ENCODE measurements around the gene ZNF235. TPM values are rescaled to one million over a fixed set of nuclear protein-coding genes. Genes with fewer than 3 reads are reported as not detected.

The ZNF235 gene
- total RNA-seq, 2 donors from 2014 or later = 3.0 to 4.5 TPM

DNA sequence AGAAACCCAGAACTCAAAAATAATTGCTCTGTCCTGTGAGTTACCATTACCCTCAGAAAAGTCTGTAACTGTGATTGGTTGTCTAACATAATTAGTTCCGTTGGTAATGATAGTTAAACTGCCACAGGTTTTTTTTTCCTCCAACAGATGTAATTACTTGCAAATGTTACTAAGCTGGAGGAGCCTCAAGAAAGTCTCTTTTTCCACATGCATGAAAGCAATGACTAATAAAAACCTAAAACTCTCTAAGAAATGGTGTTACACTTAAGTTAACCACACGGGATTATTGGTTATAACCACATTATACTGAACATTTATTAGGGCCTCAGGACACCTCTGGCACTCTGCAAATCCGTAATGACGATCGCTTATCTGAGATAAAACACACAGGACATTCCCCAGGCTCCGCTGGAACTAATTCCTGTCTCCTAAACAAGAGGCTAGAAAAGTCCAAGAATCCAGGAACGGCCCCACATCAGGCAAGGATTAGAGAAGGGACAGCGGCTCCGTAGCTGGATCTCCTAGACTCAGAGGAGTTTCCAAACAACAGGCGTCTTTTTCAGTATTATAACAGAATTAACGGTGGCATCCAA, 753 bp downstream of the ZNF235 start:
- peaks cover 17% of the 10 kb centered on the region for H3K36me3 ChIP-seq
- H3K9me3 ChIP-seq = no peaks in the 10 kb centered on the region
- peak; percentile 58 for DNase-seq (ENCODE audit: low spot score)
- H3K4me3 ChIP-seq = peak overlapping the region; percentile 56 to 77
- peak overlapping the region; percentile 66 to 83 for H3K27ac ChIP-seq
- H3K27me3 ChIP-seq = no peaks in the 10 kb centered on the region
- peaks cover 0 to 11% of the 10 kb centered on the region in 2 donors for H3K4me1 ChIP-seq
- TF ChIP-seq, protein P1, sequence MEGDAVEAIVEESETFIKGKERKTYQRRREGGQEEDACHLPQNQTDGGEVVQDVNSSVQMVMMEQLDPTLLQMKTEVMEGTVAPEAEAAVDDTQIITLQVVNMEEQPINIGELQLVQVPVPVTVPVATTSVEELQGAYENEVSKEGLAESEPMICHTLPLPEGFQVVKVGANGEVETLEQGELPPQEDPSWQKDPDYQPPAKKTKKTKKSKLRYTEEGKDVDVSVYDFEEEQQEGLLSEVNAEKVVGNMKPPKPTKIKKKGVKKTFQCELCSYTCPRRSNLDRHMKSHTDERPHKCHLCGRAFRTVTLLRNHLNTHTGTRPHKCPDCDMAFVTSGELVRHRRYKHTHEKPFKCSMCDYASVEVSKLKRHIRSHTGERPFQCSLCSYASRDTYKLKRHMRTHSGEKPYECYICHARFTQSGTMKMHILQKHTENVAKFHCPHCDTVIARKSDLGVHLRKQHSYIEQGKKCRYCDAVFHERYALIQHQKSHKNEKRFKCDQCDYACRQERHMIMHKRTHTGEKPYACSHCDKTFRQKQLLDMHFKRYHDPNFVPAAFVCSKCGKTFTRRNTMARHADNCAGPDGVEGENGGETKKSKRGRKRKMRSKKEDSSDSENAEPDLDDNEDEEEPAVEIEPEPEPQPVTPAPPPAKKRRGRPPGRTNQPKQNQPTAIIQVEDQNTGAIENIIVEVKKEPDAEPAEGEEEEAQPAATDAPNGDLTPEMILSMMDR (IDR thresholded peaks at IDR 0.05) = no peak

DNA sequence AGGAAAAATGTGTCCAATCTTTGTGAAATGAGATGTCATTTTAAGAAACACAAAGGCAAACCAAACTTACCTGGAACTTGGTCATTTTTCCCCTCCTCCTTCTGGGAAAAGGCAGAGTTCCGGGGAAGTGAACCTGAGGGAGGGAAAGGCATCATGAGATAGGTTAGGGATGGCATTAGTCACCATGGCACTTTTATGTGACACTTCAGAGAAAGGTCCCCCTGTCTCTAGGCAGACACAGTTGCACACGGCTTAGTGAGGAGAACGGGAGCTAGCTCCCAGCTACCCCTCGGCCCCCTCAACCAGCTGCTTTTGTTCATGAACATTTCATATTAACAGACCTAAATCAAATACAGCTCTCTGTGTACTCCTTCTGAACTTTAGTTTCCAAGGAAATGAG, 1.5 kb downstream of the ZNF235 start:
- peaks cover 24% of the 10 kb centered on the region for H3K36me3 ChIP-seq
- TF ChIP-seq, protein P1 (IDR thresholded peaks at IDR 0.05) = no peak
- peaks cover 0 to 11% of the 10 kb centered on the region in 2 donors for H3K4me1 ChIP-seq
- no peaks in the 10 kb centered on the region for H3K9me3 ChIP-seq
- no peak for DNase-seq (ENCODE audit: low spot score)
- no peaks in the 10 kb centered on the region for H3K27me3 ChIP-seq
- H3K4me3 ChIP-seq = no peak overlapping the region
- no peak overlapping the region for H3K27ac ChIP-seq

DNA sequence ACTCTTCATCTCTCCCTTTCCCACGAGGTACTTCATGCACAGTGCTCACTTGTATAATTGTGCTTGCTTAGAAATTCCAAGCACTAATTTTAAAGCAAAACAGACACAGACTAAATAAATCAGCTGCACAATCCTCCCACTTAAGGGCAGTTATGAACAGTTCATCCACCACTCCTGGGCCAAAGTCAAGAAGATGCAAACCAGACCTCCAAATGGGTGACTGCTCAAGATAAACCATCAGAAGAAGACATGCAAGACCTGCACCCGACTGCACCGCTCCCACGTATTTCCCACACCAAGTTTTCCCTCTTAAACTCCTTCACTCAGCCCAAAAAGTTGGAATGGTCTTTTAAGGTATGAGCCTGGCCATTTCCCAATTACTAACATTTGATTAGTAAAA, 19.9 kb downstream of the ZNF235 start:
- Histone ChIP-seq H3K27me3 (no peaks in the 10 kb centered on the region), H3K4me3 (no peak overlapping the region), H3K27ac (no peak overlapping the region), H3K36me3 (peaks cover 33% of the 10 kb centered on the region), H3K9me3 (peaks cover 0 to 47% of the 10 kb centered on the region in 2 donors), H3K4me1 (no peaks in the 10 kb centered on the region)
- DNase-seq (ENCODE audit: low spot score) = no peak
- TF ChIP-seq, protein P1 (IDR thresholded peaks at IDR 0.05) = no peak

DNA sequence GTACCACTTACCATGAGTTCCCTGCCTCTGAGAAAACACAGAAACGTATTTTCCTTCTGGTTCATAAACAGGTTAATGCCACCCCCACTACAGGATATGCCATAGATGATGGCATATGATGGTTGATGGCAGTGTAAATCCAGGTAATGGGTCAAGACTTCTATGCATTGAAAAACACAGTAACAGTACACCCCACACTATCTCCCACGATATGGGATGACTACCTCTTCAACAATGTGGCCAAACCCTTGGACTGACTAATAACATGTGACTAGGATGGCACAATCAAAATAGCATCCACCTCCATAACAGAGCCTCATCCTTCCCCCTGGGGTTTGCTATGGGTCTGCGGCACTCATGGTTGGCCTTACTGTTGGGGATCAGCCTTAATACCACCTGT, 22.0 kb downstream of the ZNF235 start:
- DNase-seq (ENCODE audit: low spot score) = no peak
- Histone ChIP-seq H3K27me3 (no peaks in the 10 kb centered on the region), H3K27ac (no peak overlapping the region), H3K9me3 (peaks cover 0 to 39% of the 10 kb centered on the region in 2 donors), H3K36me3 (peaks cover 12% of the 10 kb centered on the region), H3K4me3 (no peak overlapping the region), H3K4me1 (no peaks in the 10 kb centered on the region)
- TF ChIP-seq, protein P1 (IDR thresholded peaks at IDR 0.05) = no peak

DNA sequence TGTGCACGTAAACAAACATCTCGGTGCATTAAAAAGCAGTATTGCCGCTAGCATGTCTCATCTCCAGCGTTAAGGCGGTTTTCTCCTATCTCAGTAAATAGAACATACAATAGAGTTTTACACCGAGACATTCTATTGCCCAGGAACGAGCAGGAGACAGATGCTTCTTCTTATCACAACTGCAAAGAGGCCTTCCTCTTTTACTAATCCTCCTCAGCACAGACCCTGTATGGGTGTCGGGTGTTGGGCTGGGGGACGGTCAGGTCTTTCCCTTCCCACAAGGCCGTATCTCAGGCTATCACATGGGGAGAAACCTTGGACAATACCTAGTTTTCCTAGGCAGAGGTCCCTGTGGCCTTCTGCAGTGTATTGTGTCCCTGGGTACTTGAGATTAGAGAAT, 23.9 kb downstream of the ZNF235 start:
- Histone ChIP-seq H3K9me3 (peaks cover 0 to 39% of the 10 kb centered on the region in 2 donors), H3K27me3 (no peaks in the 10 kb centered on the region), H3K4me3 (no peak overlapping the region), H3K4me1 (no peaks in the 10 kb centered on the region), H3K36me3 (no peaks in the 10 kb centered on the region), H3K27ac (no peak overlapping the region)
- no peak for DNase-seq (ENCODE audit: low spot score)
- TF ChIP-seq, protein P1 (IDR thresholded peaks at IDR 0.05) = no peak

DNA sequence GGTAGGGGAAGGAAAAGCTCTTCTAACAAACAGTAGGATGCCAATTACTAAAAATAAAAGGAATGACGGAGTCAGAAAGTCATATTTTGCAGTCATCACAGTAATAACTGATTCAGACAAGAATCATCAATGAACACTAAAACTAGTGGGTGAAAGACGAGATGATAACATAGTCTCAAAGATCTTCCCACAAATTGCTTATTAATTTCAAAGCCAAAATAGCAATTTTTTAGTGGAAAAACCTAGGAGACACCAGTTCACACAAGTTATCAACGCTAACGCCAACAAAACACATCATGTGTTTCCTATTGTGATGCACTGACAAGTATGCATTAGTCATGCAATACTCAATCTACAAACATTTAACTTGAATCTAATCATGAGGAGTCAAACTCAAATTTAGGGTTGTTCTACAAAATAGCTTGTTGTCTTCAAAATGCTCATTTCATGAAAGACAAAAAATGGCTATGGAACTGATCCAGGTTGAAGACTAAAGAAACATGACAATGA, 26.6 kb downstream of the ZNF235 start:
- H3K9me3 ChIP-seq = peaks cover 0 to 50% of the 10 kb centered on the region in 2 donors
- TF ChIP-seq, protein P1 (IDR thresholded peaks at IDR 0.05) = no peak

More for the DNA sequence above, 26.6 kb downstream of the ZNF235 start:
- Histone ChIP-seq H3K36me3 (peaks cover 12% of the 10 kb centered on the region), H3K4me3 (no peak overlapping the region), H3K27ac (no peak overlapping the region), H3K4me1 (no peaks in the 10 kb centered on the region), H3K27me3 (no peaks in the 10 kb centered on the region)
- DNase-seq (ENCODE audit: low spot score) = no peak
